ENCODE measurements around the gene KIF1B. TPM values are rescaled to one million over a fixed set of nuclear protein-coding genes. Genes with fewer than 3 reads are reported as not detected.

The KIF1B gene
- total and polyA plus RNA-seq, 8 donors: 4.0 to 82.2 (median 26.3) TPM

DNA sequence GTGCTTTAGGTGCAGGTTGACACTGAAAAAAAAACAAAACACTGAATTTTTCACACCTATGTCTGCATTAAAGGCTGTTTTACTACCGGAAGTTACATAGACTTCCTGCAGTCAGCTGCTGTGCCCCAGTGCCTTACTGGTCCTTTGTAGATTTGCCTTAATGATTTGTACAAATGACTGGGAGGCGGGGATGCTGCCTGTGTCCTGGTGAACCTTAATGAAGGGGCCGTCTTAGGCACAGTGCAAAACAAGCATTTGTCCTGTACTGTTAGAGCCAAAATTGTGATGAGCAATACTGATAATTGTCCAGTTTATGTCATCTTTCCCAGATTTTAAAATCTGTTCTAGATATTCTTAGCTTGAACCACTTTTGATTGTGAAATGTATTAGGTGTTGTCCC is 97.6 kb downstream of the KIF1B start:
- Histone ChIP-seq H3K27me3 (no peaks in the 10 kb centered on the region), H3K9me3 (no peaks in the 10 kb centered on the region), H3K27ac (peak overlapping the region in 2 of 5 donors; percentile 15 to 23), H3K36me3 (peaks cover 16 to 46% (median 28%) of the 10 kb centered on the region in 4 donors), H3K4me1 (peaks cover 0 to 18% (median 5%) of the 10 kb centered on the region in 4 donors), H3K4me3 (no peak overlapping the region)
- intact Hi-C loops (cut with DNase I; ENCODE audit: low total_unique reads): no loop called here
- DNase-seq: peak in 1 of 2 donors; percentile 20
- 76 to 89% (median 82%) methylated on average over 3 of the region's 3 CpGs for WGBS, 5 donors
- TF ChIP-seq, protein P1, sequence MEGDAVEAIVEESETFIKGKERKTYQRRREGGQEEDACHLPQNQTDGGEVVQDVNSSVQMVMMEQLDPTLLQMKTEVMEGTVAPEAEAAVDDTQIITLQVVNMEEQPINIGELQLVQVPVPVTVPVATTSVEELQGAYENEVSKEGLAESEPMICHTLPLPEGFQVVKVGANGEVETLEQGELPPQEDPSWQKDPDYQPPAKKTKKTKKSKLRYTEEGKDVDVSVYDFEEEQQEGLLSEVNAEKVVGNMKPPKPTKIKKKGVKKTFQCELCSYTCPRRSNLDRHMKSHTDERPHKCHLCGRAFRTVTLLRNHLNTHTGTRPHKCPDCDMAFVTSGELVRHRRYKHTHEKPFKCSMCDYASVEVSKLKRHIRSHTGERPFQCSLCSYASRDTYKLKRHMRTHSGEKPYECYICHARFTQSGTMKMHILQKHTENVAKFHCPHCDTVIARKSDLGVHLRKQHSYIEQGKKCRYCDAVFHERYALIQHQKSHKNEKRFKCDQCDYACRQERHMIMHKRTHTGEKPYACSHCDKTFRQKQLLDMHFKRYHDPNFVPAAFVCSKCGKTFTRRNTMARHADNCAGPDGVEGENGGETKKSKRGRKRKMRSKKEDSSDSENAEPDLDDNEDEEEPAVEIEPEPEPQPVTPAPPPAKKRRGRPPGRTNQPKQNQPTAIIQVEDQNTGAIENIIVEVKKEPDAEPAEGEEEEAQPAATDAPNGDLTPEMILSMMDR (IDR thresholded peaks at IDR 0.05): no peak
- no peak for TF ChIP-seq POLR2A (IDR thresholded peaks at IDR 0.05)
- no peak for TF ChIP-seq POLR2AphosphoS5 (IDR thresholded peaks at IDR 0.05)
- TF ChIP-seq EP300 (IDR thresholded peaks at IDR 0.05): no peak

DNA sequence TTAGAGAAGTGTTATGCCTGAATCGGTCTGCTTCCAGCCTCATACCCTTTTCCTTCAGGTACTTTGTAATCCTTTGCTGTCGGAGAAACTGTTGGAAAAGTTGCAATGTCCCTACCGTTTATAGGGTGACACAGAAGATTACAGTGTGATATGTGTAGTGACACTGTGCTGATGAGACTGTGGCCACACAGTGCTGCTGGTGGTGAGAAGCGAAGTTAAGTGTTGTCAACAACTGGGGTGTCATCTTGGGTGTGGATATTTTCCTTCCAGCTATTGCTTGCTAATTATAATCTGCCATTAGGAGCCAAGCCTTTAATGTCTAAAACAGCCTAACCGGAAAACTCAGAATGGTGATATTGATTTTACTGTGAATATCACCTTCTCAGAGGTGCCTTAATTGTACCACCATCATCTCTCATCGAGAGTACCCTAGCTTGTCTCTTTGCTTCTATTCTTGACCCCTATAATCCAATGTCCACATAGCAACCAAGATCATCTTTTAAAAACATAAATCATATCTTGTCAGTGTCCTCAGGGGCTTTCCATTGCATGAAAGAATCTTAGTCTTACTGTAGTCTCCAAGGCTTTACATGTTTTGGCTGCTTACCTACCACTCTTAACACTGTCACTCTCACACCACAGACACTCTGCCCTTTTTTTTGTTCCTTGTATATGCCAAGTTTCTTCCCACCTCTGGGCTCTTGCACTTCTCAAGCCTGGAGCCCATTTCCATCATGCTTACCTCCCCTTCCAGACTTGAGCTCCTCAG is 99.1 kb downstream of the KIF1B start:
- peaks cover 4 to 32% (median 14%) of the 10 kb centered on the region in 4 donors for H3K36me3 ChIP-seq
- no peaks in the 10 kb centered on the region for H3K27me3 ChIP-seq
- H3K4me1 ChIP-seq: peaks cover 0 to 18% (median 5%) of the 10 kb centered on the region in 4 donors
- WGBS, 5 donors: 84 to 92% (median 90%) methylated on average over 6 of the region's 6 CpGs
- no peak for DNase-seq
- H3K4me3 ChIP-seq: no peak overlapping the region
- intact Hi-C loops (cut with DNase I; ENCODE audit: low total_unique reads): no loop called here
- H3K27ac ChIP-seq: no peak overlapping the region
- TF ChIP-seq, protein P1 (IDR thresholded peaks at IDR 0.05): no peak
- TF ChIP-seq POLR2AphosphoS5 (IDR thresholded peaks at IDR 0.05) (no peak), POLR2A (IDR thresholded peaks at IDR 0.05) (no peak), EP300 (IDR thresholded peaks at IDR 0.05) (no peak)
- no peaks in the 10 kb centered on the region for H3K9me3 ChIP-seq

DNA sequence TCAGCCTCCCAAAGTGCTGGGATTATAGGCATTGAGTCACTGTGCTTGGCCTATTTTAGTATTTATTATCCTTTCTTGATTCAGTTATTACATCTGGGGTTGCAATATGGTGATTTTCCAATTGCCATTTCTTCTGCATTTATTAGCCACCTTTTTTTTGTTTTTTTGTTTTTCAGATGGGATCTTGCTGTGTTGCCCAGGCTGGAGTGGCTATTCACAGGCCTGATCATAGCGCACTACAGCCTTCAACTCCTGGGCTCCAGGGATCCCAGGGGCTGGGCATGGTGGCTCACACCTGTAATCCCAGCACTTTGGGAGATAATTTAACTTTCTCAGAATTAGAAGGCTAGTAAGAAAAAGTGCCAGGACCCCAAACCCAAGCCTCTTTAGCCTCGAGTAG is 106.4 kb downstream of the KIF1B start:
- WGBS, 5 donors: 94 to 98% (median 95%) methylated on average over 2 of the region's 2 CpGs
- Histone ChIP-seq H3K27me3 (no peaks in the 10 kb centered on the region), H3K36me3 (peaks cover 0 to 12% (median 3%) of the 10 kb centered on the region in 4 donors), H3K4me3 (no peak overlapping the region), H3K9me3 (no peaks in the 10 kb centered on the region), H3K27ac (no peak overlapping the region), H3K4me1 (no peaks in the 10 kb centered on the region)
- intact Hi-C loops (cut with DNase I; ENCODE audit: low total_unique reads): no loop called here
- no peak for DNase-seq
- TF ChIP-seq POLR2A (IDR thresholded peaks at IDR 0.05) (no peak), EP300 (IDR thresholded peaks at IDR 0.05) (no peak), POLR2AphosphoS5 (IDR thresholded peaks at IDR 0.05) (no peak)
- TF ChIP-seq, protein P1 (IDR thresholded peaks at IDR 0.05): no peak

DNA sequence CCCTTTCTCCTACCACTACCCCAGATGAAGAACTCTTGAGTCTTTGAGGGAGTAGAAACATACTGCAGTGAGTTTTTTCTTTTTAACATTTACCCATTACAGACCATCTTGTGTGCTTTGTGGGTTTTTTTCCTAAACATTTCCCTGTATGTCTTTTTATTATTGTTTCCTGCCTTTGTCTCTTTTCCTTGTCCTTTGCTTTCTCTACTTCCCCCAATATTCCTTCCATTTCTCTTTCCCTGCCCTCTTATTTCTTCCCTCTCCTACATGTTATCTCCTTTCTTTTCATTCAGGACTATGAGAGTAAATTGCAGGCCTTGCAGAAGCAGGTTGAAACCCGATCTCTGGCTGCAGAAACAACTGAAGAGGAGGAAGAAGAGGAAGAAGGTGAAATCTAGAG is 109.4 kb downstream of the KIF1B start:
- 57 to 90% (median 62%) methylated on average over 1 of the region's 1 CpG for WGBS, 5 donors
- Histone ChIP-seq H3K9me3 (no peaks in the 10 kb centered on the region), H3K27me3 (no peaks in the 10 kb centered on the region), H3K27ac (no peak overlapping the region), H3K36me3 (peaks cover 4 to 38% (median 32%) of the 10 kb centered on the region in 4 donors), H3K4me1 (no peaks in the 10 kb centered on the region), H3K4me3 (no peak overlapping the region)
- DNase-seq: no peak
- intact Hi-C loops (cut with DNase I; ENCODE audit: low total_unique reads): no loop called here
- TF ChIP-seq POLR2A (IDR thresholded peaks at IDR 0.05): no peak
- TF ChIP-seq EP300 (IDR thresholded peaks at IDR 0.05): no peak
- TF ChIP-seq, protein P1 (IDR thresholded peaks at IDR 0.05): no peak
- no peak for TF ChIP-seq POLR2AphosphoS5 (IDR thresholded peaks at IDR 0.05)
